ENCODE measurements around the gene PPP1R13B.
"Not testable (repeated sequence)": the region's sequence is repeated elsewhere in the genome, so short reads cannot be mapped to it uniquely, and the experiment has no call there.

Gene PPP1R13B

GRCh38 chr14:103834956-103835355, 12.4 kb downstream of the PPP1R13B start:
- no peak for DNase-seq (ENCODE audit: low read depth in 1 of 2, low spot score in 1 of 2)

GRCh38 chr14:103833711-103834110, 13.7 kb downstream of the PPP1R13B start:
- DNase-seq (ENCODE audit: low read depth in 1 of 2, low spot score in 1 of 2): no peak

- DNase-seq (ENCODE audit: low read depth in 1 of 2, low spot score in 1 of 2): no peak
Measured at GRCh38 chr14:103832046-103832445, 15.3 kb downstream of the PPP1R13B start.

GRCh38 chr14:103830511-103831270, 16.7 kb downstream of the PPP1R13B start:
- no peak for DNase-seq (ENCODE audit: low read depth in 1 of 2, low spot score in 1 of 2)

- DNase-seq (ENCODE audit: low read depth in 1 of 2, low spot score in 1 of 2): no peak
Measured at GRCh38 chr14:103828315-103828967, 18.9 kb downstream of the PPP1R13B start.

- DNase-seq (ENCODE audit: low read depth in 1 of 2, low spot score in 1 of 2): no peak
Measured at GRCh38 chr14:103825101-103825500, 22.3 kb downstream of the PPP1R13B start.

DNA sequence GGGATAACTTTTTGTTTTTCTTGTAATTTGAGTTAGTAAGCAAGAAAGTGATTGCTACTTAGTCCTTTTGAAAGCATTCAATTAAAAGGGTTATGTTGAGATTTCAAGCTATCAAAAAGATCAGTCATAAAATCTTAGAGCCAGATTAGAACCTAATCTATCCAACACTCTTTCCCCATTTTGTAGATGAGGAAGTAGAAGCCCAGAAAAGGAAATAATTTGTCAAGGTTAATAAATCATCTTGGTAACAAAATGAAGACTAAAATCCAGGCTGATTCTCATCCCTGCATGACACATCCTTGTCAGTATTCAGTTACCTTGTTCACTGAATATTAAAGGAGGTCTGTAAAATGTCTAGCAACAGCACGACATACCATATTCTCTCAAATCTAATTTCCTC, 26.5 kb downstream of the PPP1R13B start:
- DNase-seq (ENCODE audit: low read depth in 1 of 2, low spot score in 1 of 2): no peak

DNA sequence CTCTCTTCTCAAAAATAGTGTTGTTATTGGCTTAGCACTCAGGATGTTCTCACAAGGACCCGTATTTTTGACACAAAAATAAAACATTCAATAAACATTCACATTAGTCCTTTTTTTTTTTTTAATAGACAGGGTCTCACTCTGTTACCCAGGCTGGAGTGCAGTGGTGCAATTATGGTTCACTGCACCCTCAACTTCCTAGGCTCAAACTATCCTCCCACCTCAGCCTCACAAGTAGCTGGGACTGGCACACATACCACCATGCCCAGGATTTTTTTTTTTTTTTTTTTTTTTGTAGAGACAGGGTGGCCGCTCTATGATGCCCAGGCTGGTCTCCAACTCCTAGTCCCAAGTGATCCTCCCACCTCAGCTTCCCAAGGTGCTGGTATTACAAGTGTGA, 27.0 kb downstream of the PPP1R13B start:
- DNase-seq (ENCODE audit: low read depth in 1 of 2, low spot score in 1 of 2): no peak

GRCh38 chr14:103819503-103820307, 27.7 kb downstream of the PPP1R13B start:
- DNase-seq (ENCODE audit: low read depth in 1 of 2, low spot score in 1 of 2): no peak

DNA sequence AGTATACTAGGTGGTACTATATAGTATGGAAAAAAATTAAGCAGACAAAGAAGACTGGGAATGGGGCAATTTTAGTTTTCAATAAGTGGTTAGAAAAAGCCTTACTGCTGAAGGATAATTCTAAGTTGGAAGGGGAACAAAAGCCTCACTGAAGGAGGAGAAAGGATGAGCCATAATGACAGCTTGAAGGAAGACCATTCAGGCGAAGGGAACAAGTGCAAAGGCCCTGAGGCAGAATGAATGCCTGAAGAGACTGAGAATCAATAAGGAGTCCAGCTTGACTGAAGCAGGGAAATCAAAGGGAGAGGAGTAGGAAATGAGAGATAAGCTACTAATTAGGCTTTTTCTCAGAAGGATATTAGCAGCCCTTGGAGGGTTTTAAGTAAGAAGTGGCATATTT, 28.5 kb downstream of the PPP1R13B start:
- DNase-seq (ENCODE audit: low read depth in 1 of 2, low spot score in 1 of 2): no peak

DNA sequence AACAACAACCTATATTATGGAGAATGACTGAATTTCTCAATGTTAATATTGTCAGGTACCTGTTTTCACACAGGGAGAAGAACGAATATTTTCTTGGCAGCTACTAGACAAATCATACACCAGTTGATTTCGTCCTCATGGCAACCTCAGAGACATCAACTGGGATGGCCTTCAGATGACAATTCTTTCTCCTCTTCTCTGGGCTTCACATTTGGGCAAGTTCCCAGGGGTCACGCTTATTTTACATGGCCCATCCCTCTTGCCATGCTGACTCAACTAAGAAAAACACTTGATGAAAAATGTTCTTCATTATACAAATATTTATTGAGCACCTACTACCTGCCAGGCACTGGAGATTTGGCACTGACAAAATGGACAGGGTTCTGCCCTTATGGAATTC, 29.0 kb downstream of the PPP1R13B start:
- no peak for DNase-seq (ENCODE audit: low read depth in 1 of 2, low spot score in 1 of 2)

DNA sequence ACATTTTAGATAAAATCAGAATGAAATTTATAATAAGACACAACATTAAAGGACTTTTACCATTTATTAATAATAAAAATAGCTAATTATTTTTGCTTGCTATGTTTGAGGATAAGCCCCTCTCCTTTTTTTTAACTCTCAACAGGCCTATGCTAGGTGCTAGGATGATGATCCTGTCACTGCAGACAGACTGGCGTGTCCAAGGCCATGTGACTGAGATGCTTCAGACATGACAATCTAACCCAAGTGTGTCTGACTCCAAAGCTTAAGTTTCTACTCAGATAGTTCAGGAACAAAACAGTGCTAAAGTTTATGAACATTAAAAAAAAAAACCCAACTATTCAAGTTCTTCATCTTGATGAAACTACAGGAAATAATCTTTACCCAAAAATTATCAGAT, 29.8 kb downstream of the PPP1R13B start:
- DNase-seq (ENCODE audit: low read depth in 1 of 2, low spot score in 1 of 2): no peak

DNA sequence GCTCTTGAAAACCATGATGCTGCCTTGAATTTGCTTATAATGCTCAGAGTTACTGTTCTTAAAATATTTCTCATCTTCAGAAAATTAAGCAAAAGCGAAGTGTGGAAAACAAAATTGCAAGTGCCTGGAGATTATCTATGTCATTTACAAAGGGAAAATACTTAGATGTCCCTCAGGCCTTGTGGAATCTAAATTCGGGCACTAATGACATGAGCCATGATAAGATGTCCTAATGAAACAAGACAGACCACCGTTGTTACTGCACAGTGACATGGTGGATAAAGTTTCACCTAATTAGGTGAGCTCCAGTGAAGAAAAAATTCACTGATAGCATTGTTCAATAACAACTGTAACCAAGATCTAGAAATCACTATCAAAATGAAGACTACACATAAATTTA, 30.4 kb downstream of the PPP1R13B start:
- no peak for DNase-seq (ENCODE audit: low read depth in 1 of 2, low spot score in 1 of 2)

DNA sequence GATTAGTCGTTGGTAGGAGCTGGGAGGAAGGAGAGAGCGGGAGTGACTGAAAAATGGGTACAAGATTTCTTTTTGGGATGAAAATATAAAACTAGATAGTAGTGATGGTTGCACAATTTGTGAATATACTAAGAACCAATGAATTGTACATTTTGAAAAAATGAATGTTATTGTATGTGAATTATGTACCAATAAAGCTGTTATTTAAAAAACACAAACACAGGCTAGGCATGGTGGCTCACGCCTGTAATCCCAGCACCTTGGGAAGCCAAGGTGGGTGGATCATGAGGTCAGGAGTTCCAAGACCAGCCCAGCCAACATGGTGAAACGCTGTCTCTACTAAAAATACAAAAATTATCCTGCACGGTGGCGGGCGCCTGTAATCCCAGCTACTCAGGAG, 32.1 kb downstream of the PPP1R13B start:
- DNase-seq (ENCODE audit: low read depth in 1 of 2, low spot score in 1 of 2): no peak

DNA sequence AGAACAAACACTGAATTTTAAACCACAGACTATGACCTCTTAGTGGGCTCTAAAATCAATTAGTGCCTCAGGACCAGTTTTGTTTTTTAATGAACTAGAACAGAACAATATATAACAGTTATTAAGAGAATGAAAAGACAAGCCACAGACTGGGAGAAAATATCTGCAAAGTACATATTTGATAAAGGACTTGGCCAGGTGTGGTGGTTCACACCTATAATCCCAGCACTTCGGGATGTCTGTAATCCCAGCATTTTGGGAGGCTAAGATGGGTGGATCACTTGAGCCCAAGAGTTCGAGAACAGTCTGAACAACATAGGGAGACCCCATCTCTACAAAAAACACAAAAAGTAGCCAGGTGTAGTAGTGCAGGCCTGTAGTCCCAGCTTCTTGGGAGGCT, 36.2 kb downstream of the PPP1R13B start:
- DNase-seq (ENCODE audit: low read depth in 1 of 2, low spot score in 1 of 2): no peak

GRCh38 chr14:103808403-103809001, 38.9 kb downstream of the PPP1R13B start:
- peak; percentile 26 to 60 for DNase-seq (ENCODE audit: low read depth in 1 of 2, low spot score in 1 of 2)

DNA sequence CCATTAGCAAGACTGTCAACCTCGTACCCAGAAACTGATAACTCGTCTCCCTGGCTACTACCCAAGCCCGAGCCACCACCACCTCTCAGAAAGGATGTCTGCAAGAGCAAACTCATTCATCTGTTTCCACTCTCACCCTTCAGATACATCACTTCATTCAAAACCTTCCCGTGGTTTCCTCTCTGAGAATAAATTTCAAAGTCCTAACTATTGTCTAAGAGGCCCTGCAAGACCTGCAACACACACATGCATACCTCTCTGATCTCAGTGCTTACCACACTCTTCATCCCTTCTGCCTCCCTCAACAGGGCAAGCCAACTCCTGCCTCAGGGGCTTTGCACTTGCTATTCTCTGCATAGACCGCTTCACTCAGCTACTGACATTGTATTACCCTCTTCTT, 40.6 kb downstream of the PPP1R13B start:
- no peak for DNase-seq (ENCODE audit: low read depth in 1 of 2, low spot score in 1 of 2)

- no peak for DNase-seq (ENCODE audit: low read depth in 1 of 2, low spot score in 1 of 2)
Measured at GRCh38 chr14:103805708-103806107, 41.7 kb downstream of the PPP1R13B start.

- no peak for DNase-seq (ENCODE audit: low read depth in 1 of 2, low spot score in 1 of 2)
Measured at GRCh38 chr14:103803661-103804060, 43.7 kb downstream of the PPP1R13B start.

DNA sequence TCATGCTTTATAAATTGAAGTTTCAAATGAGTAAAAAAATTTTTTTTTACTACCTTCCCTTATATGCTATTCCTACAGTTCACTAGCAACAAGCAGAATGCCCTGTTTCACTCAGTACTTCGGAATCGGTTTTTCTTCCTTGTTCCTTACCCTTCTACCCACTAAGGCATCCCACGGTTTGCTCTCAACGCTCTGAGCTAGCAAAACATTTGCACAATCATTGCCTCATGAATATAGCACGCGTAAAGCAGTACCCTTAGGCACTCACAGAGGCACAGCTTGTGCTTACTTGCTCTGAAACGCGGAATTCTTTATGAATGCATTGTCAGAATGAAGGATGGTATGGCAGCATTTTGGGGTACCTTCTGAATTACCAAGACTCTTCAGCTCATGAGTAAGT, 45.0 kb downstream of the PPP1R13B start:
- DNase-seq (ENCODE audit: low read depth in 1 of 2, low spot score in 1 of 2): no peak

DNA sequence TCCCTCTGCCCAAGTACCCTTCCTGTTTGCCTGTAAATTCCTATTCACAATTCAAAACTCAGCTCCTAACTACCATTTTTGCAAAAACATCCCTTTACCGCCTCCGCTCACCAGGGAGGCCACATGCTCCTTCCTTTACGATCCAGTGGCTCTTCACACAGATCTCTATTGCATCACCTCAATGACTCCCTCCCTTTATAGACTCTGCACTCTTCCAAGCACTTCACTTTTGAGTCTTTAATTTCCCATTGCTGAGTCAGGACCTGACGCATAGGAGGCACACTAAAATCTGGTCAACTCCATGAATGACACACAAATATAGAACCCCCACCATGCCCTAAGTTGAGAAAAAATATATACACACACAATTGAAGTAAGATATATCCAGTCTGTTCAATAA, 45.9 kb downstream of the PPP1R13B start:
- no peak for DNase-seq (ENCODE audit: low read depth in 1 of 2, low spot score in 1 of 2)

- not testable (repeated sequence) for DNase-seq (ENCODE audit: low read depth in 1 of 2, low spot score in 1 of 2)
Measured at GRCh38 chr14:103793192-103793591, 54.2 kb downstream of the PPP1R13B start.
